Omental fat pad (tissue), 4 donors: ENCODE data around the gene AK8. TPM values are rescaled to one million over a fixed set of nuclear protein-coding genes. Genes with fewer than 3 reads are reported as not detected.

Source experiments
- ATAC-seq: fragments of 150-250 bp; one replicate; pipeline ENCODE4 v1.9.1; 2016; ENCODE audit warnings: mild to moderate bottlenecking, moderate library complexity; ENCODE audit not compliant: low FRiP score
- DNase-seq: peaks from one replicate; pipeline ENCODE4 v3.0.0-alpha.2; 2019; ENCODE audit warnings: low spot score
- CTCF ChIP-seq, 3 donors: fragments of 450-650 bp; IDR thresholded peaks; one replicate each; pipeline ENCODE4 v1.5.1; 2016 to 2017; ENCODE audit warnings: antibody characterized with exemption in 3 of 3, mild to moderate bottlenecking in 3 of 3, moderate library complexity in 2 of 3
- total RNA-seq, 4 donors: library from RNA; depleted of rRNA; stranded (reverse); fragments of >200 nt; gene quantifications; one replicate each; pipeline ENCODE4 v1.1.0, GENCODE V29; 2016

Gene AK8
- total RNA-seq, 4 donors from 2014 or later = 1.0 to 1.3 (median 1.3) TPM; not detected in 1

- TF ChIP-seq CTCF (IDR thresholded peaks at IDR 0.05) = no peak
- DNase-seq (no peak), ATAC-seq (no peak)
Measured at GRCh38 chr9:132826621-132827365, 51.3 kb downstream of the AK8 start.

GRCh38 chr9:132826131-132826530 is 52.0 kb downstream of the AK8 start:
- no peak for TF ChIP-seq CTCF (IDR thresholded peaks at IDR 0.05)
- ATAC-seq = no peak
- no peak for DNase-seq

- ATAC-seq (no peak), DNase-seq (no peak)
- TF ChIP-seq CTCF (IDR thresholded peaks at IDR 0.05) = no peak
Measured at GRCh38 chr9:132825430-132825829, 52.7 kb downstream of the AK8 start.

- TF ChIP-seq CTCF (IDR thresholded peaks at IDR 0.05) = no peak
- DNase-seq (no peak), ATAC-seq (no peak)
Measured at GRCh38 chr9:132824951-132825350, 53.1 kb downstream of the AK8 start.

GRCh38 chr9:132824151-132824550 is 53.9 kb downstream of the AK8 start:
- DNase-seq (no peak), ATAC-seq (no peak)
- no peak for TF ChIP-seq CTCF (IDR thresholded peaks at IDR 0.05)

- DNase-seq (no peak), ATAC-seq (no peak)
Measured at GRCh38 chr9:132823370-132824145, 54.5 kb downstream of the AK8 start.

More at GRCh38 chr9:132823370-132824145, 54.5 kb downstream of the AK8 start:
- TF ChIP-seq CTCF (IDR thresholded peaks at IDR 0.05) = no peak
